Osteoblast (primary cell): Measurements from ENCODE around the gene VSIR. TPM values are rescaled to one million over a fixed set of nuclear protein-coding genes. Genes with fewer than 3 reads are reported as not detected.

Source experiments
- DNase-seq: peaks from one replicate; pipeline ENCODE4 v3.0.0; 2011; ENCODE audit warnings: low spot score, mixed read lengths; ENCODE audit not compliant: insufficient read length; ENCODE audit errors: missing footprints
- H2AFZ ChIP-seq: 2 replicates; pipeline ENCODE4 v1.6.0; 2011; ENCODE audit warnings: mild to moderate bottlenecking, low read length
- H3K27ac ChIP-seq: 2 replicates; pipeline ENCODE4 v1.5.1; 2011; ENCODE audit warnings: mild to moderate bottlenecking, low read depth, low read length, moderate library complexity
- H3K27me3 ChIP-seq: 2 replicates; pipeline ENCODE4 v1.6.0; 2012; ENCODE audit warnings: mild to moderate bottlenecking, control low read depth, inconsistent platforms, low read length, moderate library complexity; ENCODE audit not compliant: insufficient read depth
- H3K36me3 ChIP-seq: 2 replicates; pipeline ENCODE4 v1.5.1; 2011; ENCODE audit warnings: mild to moderate bottlenecking, low read length, control low read depth, moderate library complexity; ENCODE audit not compliant: insufficient read depth
- H3K4me1 ChIP-seq: 2 replicates; pipeline ENCODE4 v1.5.1; 2011; ENCODE audit warnings: mild to moderate bottlenecking, low read length, control low read depth, moderate library complexity; ENCODE audit not compliant: insufficient read depth
- H3K4me2 ChIP-seq: 2 replicates; pipeline ENCODE4 v1.6.0; 2011; ENCODE audit warnings: mild to moderate bottlenecking, low read length; ENCODE audit not compliant: insufficient read depth
- H3K4me3 ChIP-seq: fragments of 200-600 bp; sonication (generic); 3 replicates; pipeline ENCODE4 v1.5.1; 2012; ENCODE audit warnings: mild to moderate bottlenecking, low read length, inconsistent platforms; ENCODE audit not compliant: insufficient read depth
- H3K79me2 ChIP-seq: 2 replicates; pipeline ENCODE4 v1.6.0; 2012; ENCODE audit warnings: mild to moderate bottlenecking, low read length, control low read depth, inconsistent platforms; ENCODE audit not compliant: insufficient read depth
- H3K9me3 ChIP-seq: 2 replicates; pipeline ENCODE4 v1.5.1; 2011; ENCODE audit warnings: low read depth, low read length, control low read depth
- H4K20me1 ChIP-seq: 2 replicates; pipeline ENCODE4 v1.6.0; 2012; ENCODE audit warnings: mild to moderate bottlenecking, low read length, control low read depth; ENCODE audit not compliant: insufficient read depth
- total RNA-seq: library from RNA; depleted of rRNA; stranded (reverse); fragments of >200 nt; gene quantifications from 2 replicates; pipeline ENCODE4 v1.2.3, GENCODE V29; 2012
- TF ChIP-seq, protein P1 (sequence below): IDR thresholded peaks from 2 replicates; pipeline ENCODE4 v1.5.1; 2011; ENCODE audit warnings: mild to moderate bottlenecking, low read depth, low read length, moderate library complexity; ENCODE audit errors: extremely low read depth

VSIR gene
- total RNA-seq, 1 donor = 75.3 TPM

DNA sequence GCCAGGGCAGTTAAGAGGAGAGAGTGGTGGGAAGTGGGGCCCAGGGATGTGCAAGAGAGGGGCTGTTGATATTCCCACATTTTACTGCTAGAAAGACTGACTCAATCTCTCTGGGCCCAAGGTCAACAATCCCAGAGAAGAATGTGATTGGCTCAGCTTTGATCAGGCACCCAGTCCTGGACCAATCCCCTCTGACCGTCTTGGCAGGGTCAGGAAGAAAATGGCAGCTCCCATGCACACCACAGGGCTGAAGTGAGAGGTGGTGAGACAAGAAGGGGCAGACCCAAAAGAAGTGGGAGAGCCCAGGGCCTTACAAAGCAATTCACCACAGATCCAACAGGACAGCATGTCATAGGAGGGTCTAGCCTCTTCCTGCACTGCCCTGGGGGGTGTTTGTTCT lies 50.5 kb downstream of the VSIR start:
- H4K20me1 ChIP-seq = no peaks in the 10 kb centered on the region
- no peaks in the 10 kb centered on the region for H3K36me3 ChIP-seq
- no peaks in the 10 kb centered on the region for H3K9me3 ChIP-seq
- no peak for DNase-seq
- no peaks in the 10 kb centered on the region for H3K27me3 ChIP-seq
- TF ChIP-seq, protein P1, sequence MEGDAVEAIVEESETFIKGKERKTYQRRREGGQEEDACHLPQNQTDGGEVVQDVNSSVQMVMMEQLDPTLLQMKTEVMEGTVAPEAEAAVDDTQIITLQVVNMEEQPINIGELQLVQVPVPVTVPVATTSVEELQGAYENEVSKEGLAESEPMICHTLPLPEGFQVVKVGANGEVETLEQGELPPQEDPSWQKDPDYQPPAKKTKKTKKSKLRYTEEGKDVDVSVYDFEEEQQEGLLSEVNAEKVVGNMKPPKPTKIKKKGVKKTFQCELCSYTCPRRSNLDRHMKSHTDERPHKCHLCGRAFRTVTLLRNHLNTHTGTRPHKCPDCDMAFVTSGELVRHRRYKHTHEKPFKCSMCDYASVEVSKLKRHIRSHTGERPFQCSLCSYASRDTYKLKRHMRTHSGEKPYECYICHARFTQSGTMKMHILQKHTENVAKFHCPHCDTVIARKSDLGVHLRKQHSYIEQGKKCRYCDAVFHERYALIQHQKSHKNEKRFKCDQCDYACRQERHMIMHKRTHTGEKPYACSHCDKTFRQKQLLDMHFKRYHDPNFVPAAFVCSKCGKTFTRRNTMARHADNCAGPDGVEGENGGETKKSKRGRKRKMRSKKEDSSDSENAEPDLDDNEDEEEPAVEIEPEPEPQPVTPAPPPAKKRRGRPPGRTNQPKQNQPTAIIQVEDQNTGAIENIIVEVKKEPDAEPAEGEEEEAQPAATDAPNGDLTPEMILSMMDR = no peak
- H3K4me2 ChIP-seq = no peak overlapping the region
- no peak overlapping the region for H2AFZ ChIP-seq
- H3K27ac ChIP-seq = no peak overlapping the region
- H3K4me1 ChIP-seq = no peaks in the 10 kb centered on the region
- H3K4me3 ChIP-seq = no peak overlapping the region
- no peaks in the 10 kb centered on the region for H3K79me2 ChIP-seq

- Histone ChIP-seq H3K36me3 (no peaks in the 10 kb centered on the region), H2AFZ (no peak overlapping the region), H3K4me1 (no peaks in the 10 kb centered on the region), H3K9me3 (no peaks in the 10 kb centered on the region), H3K4me3 (no peak overlapping the region), H3K79me2 (no peaks in the 10 kb centered on the region), H3K4me2 (no peak overlapping the region), H3K27me3 (no peaks in the 10 kb centered on the region), H4K20me1 (no peaks in the 10 kb centered on the region), H3K27ac (no peak overlapping the region)
- TF ChIP-seq, protein P1 = no peak
- no peak for DNase-seq
Measured at GRCh38 chr10:71721313-71721712, 52.0 kb downstream of the VSIR start.

- H4K20me1 ChIP-seq = no peaks in the 10 kb centered on the region
- no peak overlapping the region for H3K4me3 ChIP-seq
- H3K9me3 ChIP-seq = no peaks in the 10 kb centered on the region
- no peak overlapping the region for H3K27ac ChIP-seq
- no peaks in the 10 kb centered on the region for H3K4me1 ChIP-seq
- TF ChIP-seq, protein P1 = no peak
- no peak overlapping the region for H2AFZ ChIP-seq
- H3K36me3 ChIP-seq = no peaks in the 10 kb centered on the region
- no peak for DNase-seq
- H3K4me2 ChIP-seq = no peak overlapping the region
- H3K27me3 ChIP-seq = no peaks in the 10 kb centered on the region
- H3K79me2 ChIP-seq = no peaks in the 10 kb centered on the region
Measured at GRCh38 chr10:71720288-71720687, 53.0 kb downstream of the VSIR start.

GRCh38 chr10:71719464-71720201 lies 53.7 kb downstream of the VSIR start, which contains the start of gene C10orf105:
C10orf105 (minus strand) TSS chr10:71719778; CDS start chr10:71716337, 3,441 bp downstream.
- no peak within 1 kb of the TSS for H3K4me3 ChIP-seq
- H3K9me3 ChIP-seq = no peaks in the 10 kb centered on the region
- H3K4me1 ChIP-seq = peaks cover 3% of the 10 kb centered on the region
- TF ChIP-seq, protein P1 = no peak
- H3K79me2 ChIP-seq = no peaks in the 10 kb centered on the region
- no peaks in the 10 kb centered on the region for H3K36me3 ChIP-seq
- no peak within 1 kb of the TSS for H3K4me2 ChIP-seq
- H3K27ac ChIP-seq = no peak within 1 kb of the TSS
- H2AFZ ChIP-seq = no peak within 1 kb of the TSS
- H4K20me1 ChIP-seq = no peaks in the 10 kb centered on the region
- no peaks in the 10 kb centered on the region for H3K27me3 ChIP-seq
- DNase-seq = no peak
